ENCODE data around the gene MED4.

The MED4 gene

GRCh38 chr13:48028066-48028465 is 66.8 kb downstream of the MED4 start:
- DNase-seq = no peak

Data from T-helper 9 cell (primary cell).